Kidney epithelial cell (primary cell): Measurements from ENCODE around the gene IMMP2L. TPM values are rescaled to one million over a fixed set of nuclear protein-coding genes. Genes with fewer than 3 reads are reported as not detected.

Experiments used
- DNase-seq: peaks from one replicate; pipeline ENCODE4 v3.0.0-alpha.2; 2010; ENCODE audit warnings: low read depth
- H3K27me3 ChIP-seq: 2 replicates; pipeline ENCODE4 v1.6.0; 2011; ENCODE audit warnings: low read length; ENCODE audit not compliant: control insufficient read depth, insufficient read depth
- H3K36me3 ChIP-seq: 2 replicates; pipeline ENCODE4 v1.5.1; 2011; ENCODE audit warnings: low read length; ENCODE audit not compliant: control insufficient read depth, insufficient read depth
- H3K4me3 ChIP-seq: 2 replicates; pipeline ENCODE4 v1.5.1; 2011; ENCODE audit warnings: low read depth, mild to moderate bottlenecking, control low read depth, low read length
- total RNA-seq: library from RNA; depleted of rRNA; stranded (reverse); fragments of >200 nt; gene quantifications from 2 replicates; pipeline ENCODE4 v1.2.3, GENCODE V29; 2015
- TF ChIP-seq, protein P1 (sequence below): IDR thresholded peaks from 2 replicates; pipeline ENCODE4 v1.5.1; 2011; ENCODE audit warnings: mild to moderate bottlenecking, moderate library complexity, low read length, control low read depth, inconsistent platforms; ENCODE audit not compliant: insufficient read depth, poor library complexity, severe bottlenecking

IMMP2L gene
- total RNA-seq, 1 donor from 2014 or later = 30.8 TPM

DNA sequence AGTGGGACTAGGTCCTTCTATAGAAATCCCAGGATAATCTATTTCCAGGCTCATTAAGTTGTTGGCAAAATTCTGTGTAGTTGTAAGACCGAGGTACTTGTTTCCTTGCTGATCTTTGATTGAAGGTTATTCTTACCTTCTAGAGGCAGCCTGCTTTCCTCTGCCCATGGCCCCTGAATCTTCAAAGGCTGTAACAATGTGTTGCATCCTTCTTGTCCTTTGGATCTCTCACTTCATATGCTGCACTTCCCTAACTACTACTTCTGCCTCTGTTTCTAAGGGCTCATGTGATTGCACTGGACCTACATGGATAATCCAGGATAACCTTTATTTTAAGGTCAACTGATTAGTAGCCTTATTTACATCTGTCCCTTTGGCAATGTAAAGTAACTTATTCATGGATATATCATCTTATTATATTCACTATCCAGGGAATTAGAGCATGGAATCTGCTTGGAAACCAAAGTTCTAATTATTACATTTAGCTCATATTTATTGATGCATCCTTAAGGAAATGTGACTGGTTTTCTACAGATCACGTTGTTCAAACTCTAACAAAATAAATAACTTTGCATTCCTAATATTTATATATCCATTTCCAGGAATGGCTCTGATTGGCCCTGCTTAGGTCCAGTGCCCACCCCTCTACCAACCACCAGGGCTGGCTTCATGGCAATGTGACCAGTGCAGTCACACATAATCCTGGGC is 85.6 kb downstream of the IMMP2L start:
- TF ChIP-seq, protein P1, sequence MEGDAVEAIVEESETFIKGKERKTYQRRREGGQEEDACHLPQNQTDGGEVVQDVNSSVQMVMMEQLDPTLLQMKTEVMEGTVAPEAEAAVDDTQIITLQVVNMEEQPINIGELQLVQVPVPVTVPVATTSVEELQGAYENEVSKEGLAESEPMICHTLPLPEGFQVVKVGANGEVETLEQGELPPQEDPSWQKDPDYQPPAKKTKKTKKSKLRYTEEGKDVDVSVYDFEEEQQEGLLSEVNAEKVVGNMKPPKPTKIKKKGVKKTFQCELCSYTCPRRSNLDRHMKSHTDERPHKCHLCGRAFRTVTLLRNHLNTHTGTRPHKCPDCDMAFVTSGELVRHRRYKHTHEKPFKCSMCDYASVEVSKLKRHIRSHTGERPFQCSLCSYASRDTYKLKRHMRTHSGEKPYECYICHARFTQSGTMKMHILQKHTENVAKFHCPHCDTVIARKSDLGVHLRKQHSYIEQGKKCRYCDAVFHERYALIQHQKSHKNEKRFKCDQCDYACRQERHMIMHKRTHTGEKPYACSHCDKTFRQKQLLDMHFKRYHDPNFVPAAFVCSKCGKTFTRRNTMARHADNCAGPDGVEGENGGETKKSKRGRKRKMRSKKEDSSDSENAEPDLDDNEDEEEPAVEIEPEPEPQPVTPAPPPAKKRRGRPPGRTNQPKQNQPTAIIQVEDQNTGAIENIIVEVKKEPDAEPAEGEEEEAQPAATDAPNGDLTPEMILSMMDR = no peak
- H3K36me3 ChIP-seq = no peaks in the 10 kb centered on the region
- H3K27me3 ChIP-seq = no peaks in the 10 kb centered on the region
- DNase-seq = no peak
- no peak overlapping the region for H3K4me3 ChIP-seq

GRCh38 chr7:111475959-111476358 is 86.3 kb downstream of the IMMP2L start:
- Histone ChIP-seq H3K4me3 (no peak overlapping the region), H3K36me3 (no peaks in the 10 kb centered on the region), H3K27me3 (no peaks in the 10 kb centered on the region)
- no peak for DNase-seq
- TF ChIP-seq, protein P1 = no peak

- H3K4me3 ChIP-seq = no peak overlapping the region
- TF ChIP-seq, protein P1 = no peak
Measured at GRCh38 chr7:111475419-111475748, 86.9 kb downstream of the IMMP2L start.

DNA sequence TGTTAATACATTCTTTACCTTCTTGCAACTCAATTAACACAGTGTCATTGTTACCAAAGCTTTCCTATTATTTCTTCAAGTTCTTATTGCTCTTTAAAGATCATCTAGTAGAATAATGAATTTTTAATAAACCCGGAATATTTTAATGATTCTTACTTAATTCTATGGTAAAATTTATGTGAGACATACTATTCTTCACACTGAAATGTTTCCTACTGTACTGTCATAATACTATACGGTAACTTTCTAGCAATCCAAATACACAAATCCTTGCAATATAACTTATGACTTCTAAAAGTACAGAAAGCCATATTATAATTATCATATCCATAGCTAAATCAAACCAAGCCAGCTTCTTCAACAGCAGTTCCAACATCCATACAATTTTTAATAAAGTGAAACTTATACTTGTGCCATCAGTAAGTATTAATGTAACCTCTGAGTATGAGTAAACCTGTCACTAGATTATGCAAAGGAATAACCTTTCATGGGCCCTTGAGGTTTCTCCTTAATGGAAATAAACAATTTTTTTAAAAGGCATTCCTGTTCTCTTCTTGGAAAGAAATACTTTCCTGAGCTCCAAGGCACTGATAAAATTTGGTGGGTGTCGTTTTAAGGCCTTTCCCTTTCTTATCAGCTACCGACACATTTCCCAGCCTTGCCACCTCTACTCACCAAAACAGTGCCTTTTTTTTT is 87.4 kb downstream of the IMMP2L start:
- no peak overlapping the region for H3K4me3 ChIP-seq
- TF ChIP-seq, protein P1 = no peak
- no peak for DNase-seq
- no peaks in the 10 kb centered on the region for H3K27me3 ChIP-seq
- H3K36me3 ChIP-seq = no peaks in the 10 kb centered on the region

More at GRCh38 chr7:111475419-111475748, 86.9 kb downstream of the IMMP2L start:
- H3K27me3 ChIP-seq = no peaks in the 10 kb centered on the region
- no peaks in the 10 kb centered on the region for H3K36me3 ChIP-seq
- DNase-seq = no peak

DNA sequence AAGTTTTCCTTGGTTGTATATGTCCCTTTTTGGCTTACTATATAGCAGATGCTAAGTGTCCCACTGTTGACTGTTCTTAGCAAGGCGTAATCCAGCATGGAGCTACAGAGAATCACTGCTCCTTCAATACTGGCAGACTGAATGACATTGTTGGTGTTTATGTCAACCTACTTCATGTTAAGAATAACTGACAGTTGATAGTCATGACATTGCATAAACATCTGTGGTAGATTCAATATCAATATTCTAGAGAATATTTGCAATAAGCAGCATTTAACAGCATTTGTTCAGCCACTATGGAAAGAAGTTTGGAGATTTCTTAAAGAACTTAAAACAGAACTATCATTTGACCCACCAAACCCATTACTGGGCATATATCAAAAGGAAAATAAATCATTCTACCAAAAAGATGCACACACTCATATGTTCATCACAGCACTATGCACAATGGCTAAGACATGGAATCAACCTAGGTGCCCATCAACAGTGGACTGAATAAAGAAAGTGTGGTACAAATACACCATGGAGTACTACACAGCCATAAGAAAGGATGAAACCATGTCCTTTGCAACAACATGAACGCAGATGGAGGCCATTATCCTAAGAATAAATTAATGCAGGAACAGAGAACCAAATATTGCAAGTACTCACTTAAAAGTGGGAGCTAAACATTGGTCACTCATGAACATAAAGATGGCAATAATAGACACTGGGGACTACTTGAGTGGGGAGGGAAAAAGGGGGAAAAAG is 88.7 kb downstream of the IMMP2L start:
- no peak for DNase-seq
- Histone ChIP-seq H3K36me3 (no peaks in the 10 kb centered on the region), H3K27me3 (no peaks in the 10 kb centered on the region), H3K4me3 (no peak overlapping the region)
- TF ChIP-seq, protein P1 = no peak
